Osteoblast (primary cell): ENCODE measurements around the gene PRKAR1B. TPM values are rescaled to one million over a fixed set of nuclear protein-coding genes. Genes with fewer than 3 reads are reported as not detected.

Experiments
- DNase-seq: peaks from one replicate; pipeline ENCODE4 v3.0.0; 2011; ENCODE audit warnings: low spot score, mixed read lengths; ENCODE audit not compliant: insufficient read length; ENCODE audit errors: missing footprints
- H2AFZ ChIP-seq: 2 replicates; pipeline ENCODE4 v1.6.0; 2011; ENCODE audit warnings: mild to moderate bottlenecking, low read length
- H3K27ac ChIP-seq: 2 replicates; pipeline ENCODE4 v1.5.1; 2011; ENCODE audit warnings: mild to moderate bottlenecking, low read depth, low read length, moderate library complexity
- H3K27me3 ChIP-seq: 2 replicates; pipeline ENCODE4 v1.6.0; 2012; ENCODE audit warnings: mild to moderate bottlenecking, control low read depth, inconsistent platforms, low read length, moderate library complexity; ENCODE audit not compliant: insufficient read depth
- H3K36me3 ChIP-seq: 2 replicates; pipeline ENCODE4 v1.5.1; 2011; ENCODE audit warnings: mild to moderate bottlenecking, low read length, control low read depth, moderate library complexity; ENCODE audit not compliant: insufficient read depth
- H3K4me1 ChIP-seq: 2 replicates; pipeline ENCODE4 v1.5.1; 2011; ENCODE audit warnings: mild to moderate bottlenecking, low read length, control low read depth, moderate library complexity; ENCODE audit not compliant: insufficient read depth
- H3K4me2 ChIP-seq: 2 replicates; pipeline ENCODE4 v1.6.0; 2011; ENCODE audit warnings: mild to moderate bottlenecking, low read length; ENCODE audit not compliant: insufficient read depth
- H3K4me3 ChIP-seq: fragments of 200-600 bp; sonication (generic); 3 replicates; pipeline ENCODE4 v1.5.1; 2012; ENCODE audit warnings: mild to moderate bottlenecking, low read length, inconsistent platforms; ENCODE audit not compliant: insufficient read depth
- H3K79me2 ChIP-seq: 2 replicates; pipeline ENCODE4 v1.6.0; 2012; ENCODE audit warnings: mild to moderate bottlenecking, low read length, control low read depth, inconsistent platforms; ENCODE audit not compliant: insufficient read depth
- H3K9me3 ChIP-seq: 2 replicates; pipeline ENCODE4 v1.5.1; 2011; ENCODE audit warnings: low read depth, low read length, control low read depth
- H4K20me1 ChIP-seq: 2 replicates; pipeline ENCODE4 v1.6.0; 2012; ENCODE audit warnings: mild to moderate bottlenecking, low read length, control low read depth; ENCODE audit not compliant: insufficient read depth
- CTCF ChIP-seq: IDR thresholded peaks from 2 replicates; pipeline ENCODE4 v1.5.1; 2011; ENCODE audit warnings: mild to moderate bottlenecking, low read depth, low read length, moderate library complexity; ENCODE audit errors: extremely low read depth
- total RNA-seq: library from RNA; depleted of rRNA; stranded (reverse); fragments of >200 nt; gene quantifications from 2 replicates; pipeline ENCODE4 v1.2.3, GENCODE V29; 2012

The PRKAR1B gene
- total RNA-seq, 1 donor = 6.5 TPM

- H3K4me3 ChIP-seq = no peak overlapping the region
- no peak overlapping the region for H3K4me2 ChIP-seq
- no peak overlapping the region for H2AFZ ChIP-seq
- H3K79me2 ChIP-seq = peaks cover 81% of the 10 kb centered on the region
- H3K9me3 ChIP-seq = no peaks in the 10 kb centered on the region
- DNase-seq = no peak
- no peak overlapping the region for H3K27ac ChIP-seq
- H4K20me1 ChIP-seq = peaks cover 15% of the 10 kb centered on the region
- no peaks in the 10 kb centered on the region for H3K4me1 ChIP-seq
- H3K27me3 ChIP-seq = no peaks in the 10 kb centered on the region
- peaks cover 60% of the 10 kb centered on the region for H3K36me3 ChIP-seq
- no peak for TF ChIP-seq CTCF
Observed at GRCh38 chr7:507623-508300, 219.3 kb downstream of the PRKAR1B start.

- DNase-seq = no peak
- Histone ChIP-seq H3K4me2 (no peak overlapping the region), H3K4me1 (no peaks in the 10 kb centered on the region), H3K4me3 (no peak overlapping the region), H2AFZ (no peak overlapping the region), H3K36me3 (peaks cover 62% of the 10 kb centered on the region), H3K27ac (no peak overlapping the region), H3K79me2 (peaks cover 78% of the 10 kb centered on the region), H3K9me3 (no peaks in the 10 kb centered on the region), H4K20me1 (peaks cover 18% of the 10 kb centered on the region), H3K27me3 (no peaks in the 10 kb centered on the region)
- no peak for TF ChIP-seq CTCF
Observed at GRCh38 chr7:506921-507622, 220.0 kb downstream of the PRKAR1B start.

- peaks cover 73% of the 10 kb centered on the region for H3K79me2 ChIP-seq
- H3K4me1 ChIP-seq = no peaks in the 10 kb centered on the region
- H4K20me1 ChIP-seq = peaks cover 18% of the 10 kb centered on the region
Observed at GRCh38 chr7:506391-506831, 220.7 kb downstream of the PRKAR1B start.

More at GRCh38 chr7:506391-506831, 220.7 kb downstream of the PRKAR1B start:
- H3K4me3 ChIP-seq = no peak overlapping the region
- no peak overlapping the region for H3K27ac ChIP-seq
- no peaks in the 10 kb centered on the region for H3K9me3 ChIP-seq
- no peak for DNase-seq
- no peak for TF ChIP-seq CTCF
- peaks cover 62% of the 10 kb centered on the region for H3K36me3 ChIP-seq
- H3K4me2 ChIP-seq = no peak overlapping the region
- no peaks in the 10 kb centered on the region for H3K27me3 ChIP-seq
- no peak overlapping the region for H2AFZ ChIP-seq
